GM21825 (cell line): ENCODE results near the gene USP15.

Experiments
- ATAC-seq: cut with Tn5 transposase; IDR thresholded peaks from one replicate; pipeline ENCODE4 v1.9.1; 2021; ENCODE audit warnings: mild to moderate bottlenecking, moderate library complexity; ENCODE audit not compliant: unreplicated experiment

The USP15 gene

DNA sequence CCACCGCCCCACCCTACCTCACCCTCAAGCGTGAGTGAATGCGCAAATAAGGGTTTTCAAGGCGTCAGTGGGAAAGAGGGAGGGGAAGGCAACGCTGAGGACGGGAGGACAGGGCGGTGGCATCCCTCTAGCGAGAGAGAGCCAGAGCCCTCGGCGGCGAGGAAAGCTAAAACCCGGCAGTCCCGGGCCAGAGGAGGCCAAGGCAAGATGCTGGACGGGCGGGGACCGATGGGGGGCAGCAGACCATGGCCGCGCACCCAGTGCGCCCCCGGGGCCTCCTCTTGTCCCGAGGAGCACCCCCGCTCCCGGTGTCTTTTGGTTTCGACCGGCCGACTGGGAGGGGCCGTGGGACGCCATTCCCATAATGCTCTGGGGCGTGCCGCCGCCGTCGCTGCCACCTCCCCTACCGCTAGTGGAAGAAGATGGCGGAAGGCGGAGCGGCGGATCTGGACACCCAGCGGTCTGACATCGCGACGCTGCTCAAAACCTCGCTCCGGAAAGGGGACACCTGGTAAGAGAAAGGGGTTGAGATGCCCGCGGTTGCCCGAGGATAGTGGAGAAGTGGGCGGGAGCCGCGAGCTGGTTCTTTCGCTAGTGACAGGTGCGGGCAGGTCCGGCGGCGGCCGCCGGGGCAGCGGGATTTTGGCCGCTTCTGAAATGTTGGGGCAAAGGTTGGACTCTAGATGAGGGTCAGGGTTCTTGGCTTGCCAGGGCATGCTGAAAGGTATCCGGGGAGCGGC lies at the start of gene USP15:
USP15 (plus strand) TSS at position 412 of the 740 bp plus-strand sequence; CDS start at position 423, 11 bp downstream.
- ATAC-seq, result peak; percentile 81

DNA sequence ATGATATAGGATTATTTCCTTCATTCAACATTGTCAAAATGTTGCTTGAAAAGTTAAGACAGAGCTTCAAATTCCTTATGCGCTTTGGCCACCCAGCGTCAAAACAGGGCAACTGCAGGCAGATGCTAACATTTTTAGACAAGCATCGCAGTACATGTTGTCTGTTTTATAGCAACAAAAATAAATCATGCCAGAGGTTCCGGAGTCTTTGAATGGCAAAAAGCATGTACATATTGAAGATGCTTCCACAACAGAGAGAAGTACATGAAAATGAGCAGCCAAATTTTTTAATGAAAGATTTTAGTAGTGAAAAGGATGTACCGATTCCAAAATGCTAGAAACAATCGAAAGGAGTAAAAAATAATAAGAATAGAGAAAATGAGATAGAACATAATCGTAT lies 49.8 kb upstream of the USP15 start:
- ATAC-seq, result no peak

DNA sequence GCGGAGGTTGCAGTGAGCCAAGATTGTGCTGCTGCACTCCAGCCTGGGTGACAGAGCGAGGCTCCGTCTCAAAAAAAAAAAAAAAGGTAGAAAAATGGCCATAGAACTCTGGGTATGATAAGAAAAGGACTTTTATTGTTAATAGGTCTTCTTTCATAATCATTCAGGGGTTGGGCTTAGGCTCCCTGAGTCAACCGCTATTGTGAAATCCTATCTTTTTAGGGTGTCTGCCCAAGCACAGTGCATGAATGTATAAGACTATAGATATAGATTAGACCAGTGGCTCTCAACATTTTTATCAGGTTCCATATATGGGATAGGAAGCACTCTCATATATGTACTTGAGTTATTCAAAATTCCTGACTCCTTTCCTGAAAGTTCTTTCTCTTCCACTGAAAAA lies 48.7 kb upstream of the USP15 start:
- ATAC-seq, result no peak

DNA sequence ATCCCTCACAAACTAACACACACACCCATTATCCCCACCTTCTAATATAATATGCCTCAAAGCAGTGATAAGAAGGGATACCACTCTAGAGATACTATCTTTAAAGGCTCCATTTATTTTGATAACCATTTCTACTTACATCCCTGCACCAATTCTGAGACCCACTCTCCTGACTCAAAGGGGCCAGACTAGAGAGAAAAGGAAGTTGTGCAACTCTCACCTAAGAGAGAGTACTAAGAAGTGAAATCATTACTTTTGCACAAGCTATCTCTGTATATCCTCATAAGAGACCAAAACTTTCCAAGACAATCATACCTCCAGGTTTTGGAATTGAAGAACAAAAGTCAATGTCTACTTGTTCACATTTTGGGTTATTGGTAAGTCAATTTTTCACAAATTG lies 45.4 kb upstream of the USP15 start:
- no peak for ATAC-seq

DNA sequence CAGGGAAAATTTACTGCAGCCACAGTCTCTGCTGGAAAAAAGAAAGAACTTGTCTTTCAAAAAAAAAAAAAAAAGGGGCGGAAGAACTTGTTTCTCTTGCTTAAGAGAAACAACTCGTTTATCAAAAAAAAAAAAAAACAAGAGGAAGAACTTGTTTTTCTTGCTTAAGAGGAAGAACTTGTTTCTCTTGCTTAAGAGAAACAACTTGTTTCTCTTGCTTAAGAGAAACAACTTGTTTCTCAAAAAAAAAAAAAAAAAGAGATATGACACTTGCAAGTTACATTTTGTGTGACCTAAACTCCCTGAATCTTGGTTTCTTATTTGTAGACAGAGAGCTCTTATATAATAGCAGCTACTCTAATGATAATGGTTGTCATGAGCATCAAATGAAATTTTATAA lies 44.7 kb upstream of the USP15 start:
- ATAC-seq, result no peak

DNA sequence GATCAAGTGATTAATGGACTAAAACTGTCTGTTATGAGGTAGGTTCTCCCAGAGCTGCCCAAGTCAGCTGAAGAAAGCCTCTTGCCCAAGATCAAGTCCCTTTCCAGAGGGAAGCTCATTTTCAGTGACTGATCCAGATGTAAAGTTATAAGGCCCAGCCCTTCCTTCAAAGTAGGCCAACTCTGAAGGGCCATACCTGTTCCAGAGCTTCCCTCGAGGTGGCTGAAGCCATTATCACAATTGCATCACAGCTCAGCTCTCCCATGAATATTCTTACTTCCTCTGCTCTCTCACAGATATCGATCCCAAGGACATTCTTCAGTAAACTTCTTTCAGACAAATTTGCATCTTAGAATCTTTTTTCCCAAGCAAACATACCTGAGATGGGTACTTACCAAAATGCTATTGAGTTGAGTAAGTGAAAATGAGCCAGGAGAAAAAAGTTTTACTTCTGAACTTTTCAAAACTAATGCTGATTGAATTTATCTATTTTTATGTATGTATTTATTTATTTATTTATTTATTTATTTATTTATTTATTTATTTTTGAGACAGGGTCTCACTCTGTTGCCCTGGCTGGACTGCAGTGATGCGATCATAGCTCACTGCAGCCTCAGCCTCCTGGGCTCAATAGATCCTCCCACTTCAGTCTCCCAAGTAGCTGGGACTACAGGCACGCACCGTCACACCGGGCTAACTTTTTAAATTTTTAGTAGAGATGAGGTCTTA lies 42.6 kb upstream of the USP15 start:
- no peak for ATAC-seq

DNA sequence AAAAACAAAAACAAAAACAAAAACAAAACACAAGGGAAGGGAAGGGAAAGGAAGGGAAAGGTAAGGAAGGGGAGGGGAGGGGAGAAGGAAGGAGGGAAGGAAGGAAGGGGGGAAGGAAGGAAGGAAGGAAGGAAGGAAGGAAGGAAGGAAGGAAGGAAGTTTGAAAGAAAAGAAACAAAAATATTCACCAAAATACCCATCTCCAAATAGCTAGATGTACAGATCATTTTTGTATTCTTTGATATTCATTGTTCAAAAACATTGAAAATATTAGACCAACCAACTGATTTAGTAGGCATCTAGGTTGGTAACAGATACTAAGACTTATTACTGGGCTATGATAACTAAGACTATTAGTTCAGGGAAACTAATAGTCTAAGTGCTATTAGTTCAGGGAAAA lies 39.1 kb upstream of the USP15 start:
- no peak for ATAC-seq

DNA sequence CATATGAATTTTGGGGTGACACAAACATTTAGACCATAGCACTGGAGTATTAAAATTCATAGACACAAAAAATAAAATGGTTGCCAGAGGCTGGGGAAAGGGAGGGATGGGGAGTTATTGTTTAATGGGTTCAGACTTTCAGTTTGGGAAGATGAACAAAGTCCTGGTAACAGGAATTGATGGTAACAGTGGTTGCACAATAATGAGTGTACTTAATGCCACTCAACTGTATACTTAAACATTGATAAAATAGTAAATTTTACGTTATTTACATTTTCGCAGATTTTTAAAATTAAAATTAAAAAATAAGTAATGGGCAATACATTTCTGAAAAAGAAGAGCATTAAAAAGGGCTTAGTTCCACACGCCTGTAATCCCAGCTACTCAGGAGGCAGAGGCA lies 35.6 kb upstream of the USP15 start:
- no peak for ATAC-seq

DNA sequence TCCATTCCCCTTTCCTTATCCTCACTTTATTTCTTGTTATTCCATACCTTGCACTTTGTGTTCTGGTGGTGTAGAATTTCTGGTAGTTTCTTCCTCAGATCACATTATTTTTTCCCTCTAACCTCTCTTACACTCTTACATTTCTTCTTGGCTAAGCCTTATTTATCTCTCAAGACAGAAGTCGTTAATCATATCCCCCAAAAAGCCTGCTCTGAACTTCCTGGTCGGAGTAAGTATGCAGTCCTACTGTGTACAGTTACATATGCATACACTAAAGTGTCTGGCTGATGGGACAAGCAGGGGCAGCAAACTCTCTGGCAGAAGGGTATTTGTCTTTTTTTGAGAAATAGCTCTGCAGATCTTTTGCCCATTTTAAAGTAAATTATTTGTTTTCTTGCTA lies 33.1 kb upstream of the USP15 start:
- no peak for ATAC-seq

DNA sequence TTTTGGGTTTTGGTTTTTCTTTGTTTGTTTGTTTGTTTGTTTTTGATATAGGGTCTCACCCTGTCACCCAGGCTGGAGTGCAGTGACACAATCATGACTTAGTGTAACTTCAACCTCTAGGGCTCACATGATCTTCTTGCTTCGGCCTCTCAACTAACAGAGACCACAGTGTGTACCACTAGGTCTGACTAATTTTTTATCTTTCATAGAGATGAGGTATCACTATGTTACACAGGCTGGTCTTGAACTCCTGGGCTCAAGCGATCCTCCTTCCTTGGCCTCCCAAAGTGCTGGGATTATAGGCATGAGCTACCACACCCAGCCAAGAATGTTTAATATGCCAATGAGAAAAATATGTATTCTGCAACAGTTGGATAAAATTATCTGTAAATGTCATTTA lies 29.6 kb upstream of the USP15 start:
- no peak for ATAC-seq

DNA sequence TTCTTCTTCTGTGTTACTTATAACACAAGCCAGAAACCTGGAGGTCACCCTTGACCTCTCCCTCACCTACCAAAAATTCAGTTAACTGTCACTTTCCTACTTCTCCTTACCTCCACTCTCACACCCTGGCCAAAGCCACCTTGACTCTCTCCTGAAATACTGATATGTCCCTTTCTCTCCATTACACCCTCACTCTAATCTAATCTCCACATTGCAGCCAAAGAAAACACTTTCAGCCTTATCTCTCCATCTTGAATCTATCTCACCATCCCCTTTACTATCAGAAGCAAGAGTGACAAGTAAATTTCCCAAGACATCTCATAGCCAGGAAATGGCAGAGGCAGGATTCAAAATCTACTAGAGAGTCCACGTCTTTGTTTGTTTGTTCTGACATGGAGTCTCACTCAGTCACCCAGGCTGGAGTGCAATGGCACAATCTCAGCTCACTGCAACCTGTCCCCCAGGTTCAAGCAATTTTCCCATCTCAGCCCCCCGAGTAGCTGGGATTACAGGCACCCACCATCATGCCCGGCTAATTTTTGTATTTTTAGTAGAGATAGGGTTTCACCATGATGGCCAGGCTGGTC lies 28.0 kb upstream of the USP15 start:
- ATAC-seq, result no peak

DNA sequence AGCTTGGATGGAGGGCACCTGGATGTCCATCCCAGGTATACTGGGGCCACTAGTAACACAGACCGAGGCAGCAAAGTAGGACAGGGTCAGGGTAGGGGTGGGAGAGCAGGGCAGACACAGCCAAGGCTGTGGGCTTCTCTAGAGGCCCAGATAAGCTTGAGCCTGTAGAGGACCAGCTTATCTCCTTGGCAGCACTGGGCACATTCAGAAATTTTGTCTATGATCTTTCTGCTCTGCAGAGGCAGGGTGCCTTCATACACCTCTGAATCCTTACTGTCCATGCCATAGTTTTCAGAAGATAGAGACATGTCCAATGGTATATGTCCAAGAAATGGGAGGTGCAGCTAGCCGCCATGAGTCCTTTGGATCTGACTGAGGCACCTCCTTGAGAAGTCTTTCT lies 26.4 kb upstream of the USP15 start:
- ATAC-seq, result no peak

DNA sequence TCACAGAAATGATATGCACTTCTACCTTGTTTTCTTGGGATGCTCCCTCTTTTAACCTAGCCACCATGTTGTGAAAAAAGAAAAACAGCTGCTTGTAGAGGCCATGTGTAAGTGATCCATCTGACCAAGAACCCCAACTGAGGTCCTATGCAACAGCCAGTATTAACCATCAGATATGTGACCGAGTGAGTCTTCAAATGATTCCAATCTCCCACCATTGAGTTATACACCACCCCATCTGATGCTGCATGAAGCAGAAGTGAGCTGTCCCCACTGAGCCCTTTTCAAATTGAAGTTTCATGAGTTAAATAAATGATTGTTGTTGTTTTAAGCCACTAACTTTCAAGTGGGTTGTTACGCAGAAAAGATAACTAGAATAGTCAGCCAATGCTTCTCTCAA lies 20.6 kb upstream of the USP15 start:
- no peak for ATAC-seq

DNA sequence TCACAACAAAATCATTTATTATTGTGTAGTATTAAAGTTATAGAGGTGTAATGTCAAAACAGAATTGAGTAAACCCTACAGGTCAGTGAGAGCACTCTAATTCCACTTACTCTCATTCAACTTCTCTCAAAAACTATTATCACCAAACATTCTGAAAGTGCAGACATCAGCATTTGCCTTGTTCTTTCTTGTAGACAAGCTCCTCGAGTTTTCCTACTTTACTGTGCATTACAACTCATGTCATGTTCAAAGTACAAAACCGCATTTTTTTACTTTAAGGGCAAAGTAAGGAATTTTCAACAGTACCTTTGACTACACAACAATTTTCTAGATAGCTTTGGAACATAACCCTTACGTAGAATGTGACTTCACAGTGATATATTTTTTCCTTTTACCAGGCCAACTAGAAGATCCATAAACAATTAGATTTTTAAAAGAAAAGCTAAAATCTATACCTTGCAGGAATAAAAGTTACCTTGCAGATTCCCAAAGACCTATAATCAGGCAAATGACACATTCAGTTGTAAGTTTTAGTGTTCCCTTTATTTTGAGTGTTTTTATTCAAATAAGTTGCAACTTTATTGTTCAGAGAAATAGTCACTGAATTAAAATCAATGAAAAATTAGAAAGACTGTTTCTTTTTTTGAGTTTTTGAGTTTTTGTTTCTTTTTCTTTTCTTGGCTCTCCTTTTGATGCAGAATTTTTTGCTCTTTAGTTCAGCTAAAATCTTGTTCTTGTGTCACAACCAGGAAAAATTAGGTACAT lies 12.7 kb upstream of the USP15 start:
- no peak for ATAC-seq

DNA sequence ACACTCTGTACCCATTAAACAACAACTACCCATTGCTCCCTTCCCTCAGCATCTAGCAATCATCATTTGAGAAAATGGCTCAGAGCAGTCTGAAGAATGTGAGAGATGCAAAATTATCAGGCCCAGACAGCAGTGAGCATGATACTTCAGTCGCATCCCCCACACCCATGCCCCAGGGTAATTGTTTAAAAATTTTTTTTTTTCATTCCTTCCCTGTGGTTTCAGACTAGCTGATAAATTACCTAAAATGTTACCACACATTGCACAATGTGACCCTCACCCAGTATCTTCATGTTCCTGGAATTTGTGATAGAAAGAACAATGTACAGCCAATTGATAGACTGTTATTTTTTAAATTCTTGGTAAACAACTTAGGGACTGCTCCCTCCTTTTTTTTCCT lies 11.3 kb upstream of the USP15 start:
- ATAC-seq, result no peak

DNA sequence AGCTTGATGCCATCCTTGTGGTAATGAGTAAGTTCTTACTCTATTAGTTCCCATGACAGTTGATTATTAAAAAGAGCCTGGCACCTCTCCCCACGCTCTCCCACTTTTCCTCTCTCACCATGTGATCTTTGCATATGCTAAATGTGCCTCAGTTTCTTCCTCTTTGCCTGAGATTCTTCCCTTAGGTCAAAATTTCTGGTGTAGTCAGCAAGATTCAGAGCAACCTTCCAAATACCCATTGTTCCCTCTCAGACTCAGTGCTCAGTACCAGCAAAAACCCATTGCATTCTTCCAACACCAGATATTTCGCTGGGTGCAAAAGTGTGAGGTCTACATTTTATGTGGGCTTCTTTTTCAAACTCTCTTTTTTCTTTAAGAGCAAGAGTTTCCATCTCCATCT lies 10.8 kb upstream of the USP15 start:
- no peak for ATAC-seq

DNA sequence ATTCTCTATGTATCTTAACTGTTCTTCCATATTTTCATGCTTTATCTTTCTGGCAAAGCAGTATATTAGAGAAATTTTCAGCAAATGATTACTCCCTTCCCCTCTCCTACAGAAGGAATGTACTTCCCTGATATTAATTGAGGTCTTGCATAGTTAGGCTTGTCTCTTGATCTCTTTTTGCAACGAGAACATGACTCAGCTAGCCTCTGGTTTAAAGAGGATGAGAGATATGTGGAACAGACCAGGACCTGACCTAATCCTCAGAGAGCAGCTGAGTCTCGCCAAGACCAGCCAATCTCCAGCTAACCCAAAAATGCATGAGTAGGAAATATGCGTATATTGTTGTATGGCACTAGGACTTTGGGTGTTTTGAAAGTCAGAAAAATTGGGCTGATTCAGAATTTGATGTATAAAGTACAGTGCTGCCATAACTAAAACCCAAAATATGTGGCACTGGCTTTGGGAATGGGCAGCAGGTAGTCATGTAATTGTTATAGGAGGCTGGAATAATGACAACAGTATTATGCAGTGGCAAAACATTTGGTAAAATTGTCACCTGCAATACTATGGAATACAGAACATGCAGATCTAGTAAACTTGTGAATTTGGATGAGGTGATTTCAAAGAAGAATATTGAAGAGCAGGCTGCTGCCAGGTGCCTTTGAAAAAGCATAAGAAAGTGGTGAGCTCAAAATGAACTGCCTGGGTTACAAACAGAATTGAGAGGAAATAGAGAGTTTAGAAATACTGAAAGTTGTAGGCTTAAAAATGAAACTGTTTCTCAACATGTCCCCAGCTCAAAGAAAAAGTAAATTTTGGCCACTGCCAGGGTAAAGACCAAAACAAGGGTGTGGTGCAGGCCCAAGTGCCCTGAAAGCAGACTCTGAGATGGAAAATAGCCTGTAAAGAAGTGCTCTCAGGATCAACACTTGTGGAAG lies 9.3 kb upstream of the USP15 start:
- ATAC-seq, result peak; percentile 92

DNA sequence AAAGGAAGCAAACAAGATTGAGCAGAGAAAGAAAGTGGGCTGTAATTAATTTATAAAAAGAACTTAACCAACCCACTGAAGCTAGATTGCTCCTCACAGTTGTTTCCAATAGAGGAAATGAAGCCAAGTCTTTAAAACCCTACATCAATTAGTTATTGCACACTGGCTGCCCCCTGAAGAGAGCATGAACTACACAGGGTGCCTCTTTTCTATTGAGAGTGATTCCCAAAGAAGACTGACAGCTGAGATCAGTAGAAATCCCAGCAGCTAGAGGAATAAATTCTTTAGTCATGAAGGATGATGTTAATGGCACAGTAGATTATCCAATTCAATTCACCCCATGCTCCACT lies 8.6 kb upstream of the USP15 start:
- ATAC-seq, result peak; percentile 36

DNA sequence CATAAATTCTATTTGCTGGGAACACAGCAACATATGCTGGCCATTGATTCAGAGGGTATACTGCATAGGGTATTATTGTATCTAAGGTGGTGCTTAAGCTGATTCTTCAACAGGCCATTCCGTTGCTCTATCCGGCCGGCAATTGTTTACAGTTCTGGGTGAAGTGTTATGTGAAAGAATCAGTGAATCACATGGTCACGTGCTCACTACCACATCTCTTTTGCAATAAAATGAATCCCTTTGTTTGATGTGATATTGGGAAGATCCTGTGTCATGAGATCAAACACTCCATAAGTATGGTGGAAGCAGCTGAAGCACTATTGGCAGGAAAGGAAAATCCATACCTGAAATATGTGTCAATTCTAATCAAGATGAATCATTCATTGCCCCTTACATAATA lies 7.6 kb upstream of the USP15 start:
- ATAC-seq, result no peak

DNA sequence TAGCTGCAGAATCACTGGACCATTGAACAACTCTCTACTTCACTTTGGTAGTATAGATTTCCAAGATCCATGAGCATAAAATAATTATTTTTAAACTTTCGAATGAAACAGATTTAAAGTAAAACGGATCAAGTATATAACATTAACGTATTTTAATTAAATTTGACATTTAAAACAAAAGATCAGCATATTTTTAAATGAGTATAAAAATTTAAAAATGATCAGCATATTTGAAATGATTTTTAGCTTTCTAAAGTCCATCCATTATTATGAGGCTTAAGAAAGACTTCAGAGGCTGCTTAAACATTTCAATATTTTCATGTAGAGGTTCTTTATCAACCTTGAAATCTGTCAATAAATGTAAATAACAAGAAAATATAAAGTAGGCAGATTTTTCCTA lies 5.2 kb upstream of the USP15 start:
- no peak for ATAC-seq
